PC-3 (cell line): ENCODE measurements around the gene CEP104. TPM values are rescaled to one million over a fixed set of nuclear protein-coding genes. Genes with fewer than 3 reads are reported as not detected.
A peak's percentile ranks its signal among the peaks of the same experiment; 100 is the strongest.

ENCODE experiments used
- ATAC-seq: fragments of 200-7000 bp; cut with Tn5 transposase; 2 replicates; pipeline ENCODE4 v1.9.1; 2020; ENCODE audit warnings: mild to moderate bottlenecking, moderate library complexity
- BruUV-seq: library from RNA; stranded (reverse); fragments of 400-500 nt; replicated peaks from 2 replicates; lab custom pipeline; 2021; lab: Mats Ljungman, UMichigan
- CTCF ChIA-PET: fragments of 300-600 bp; sonication (Branson Sonifier 250); formaldehyde crosslinking; loops from one replicate; lab custom pipeline; 2022; ENCODE audit warnings: antibody characterized with exemption; lab: Charles Lee
- POLR2A ChIA-PET: fragments of 300-600 bp; sonication (Branson Sonifier 250); formaldehyde crosslinking; loops from one replicate; lab custom pipeline; 2022; ENCODE audit warnings: antibody characterized with exemption; ENCODE audit not compliant: unreplicated experiment; lab: Charles Lee
- DNase-seq: peaks from one replicate; pipeline ENCODE4 v3.0.0-alpha.2; 2015
- H2AFZ ChIP-seq: fragments of 300-600 bp; sonication (generic); 2 replicates; pipeline ENCODE4 v1.6.0; 2016; ENCODE audit warnings: antibody characterized with exemption, low read length
- H3F3A ChIP-seq: fragments of 300-600 bp; sonication (generic); one replicate; pipeline ENCODE4 v1.6.0; 2017; ENCODE audit warnings: antibody characterized with exemption, low read length, control low read depth, mild to moderate bottlenecking; ENCODE audit not compliant: unreplicated experiment
- H3K27ac ChIP-seq: fragments of 300-600 bp; sonication (generic); 2 replicates; pipeline ENCODE4 v1.5.1; 2016; ENCODE audit warnings: mild to moderate bottlenecking, low read length
- H3K27me3 ChIP-seq: fragments of 300-600 bp; sonication (generic); 2 replicates; pipeline ENCODE4 v1.6.1; 2016; ENCODE audit warnings: low read length, mixed read lengths
- H3K36me3 ChIP-seq: fragments of 300-600 bp; sonication (generic); 2 replicates; pipeline ENCODE4 v1.6.1; 2016; ENCODE audit warnings: low read depth, mixed run types, low read length, mixed read lengths
- H3K4me1 ChIP-seq: fragments of 300-600 bp; sonication (generic); 2 replicates; pipeline ENCODE4 v1.5.1; 2016; ENCODE audit warnings: low read length; ENCODE audit not compliant: insufficient read depth
- H3K4me2 ChIP-seq: fragments of 300-600 bp; sonication (generic); 2 replicates; pipeline ENCODE4 v1.6.0; 2016; ENCODE audit warnings: low read length
- H3K4me3 ChIP-seq: fragments of 300-600 bp; sonication (generic); 2 replicates; pipeline ENCODE4 v1.5.1; 2016; ENCODE audit warnings: mild to moderate bottlenecking, low read length, mixed read lengths
- H3K79me2 ChIP-seq: fragments of 300-600 bp; sonication (generic); 2 replicates; pipeline ENCODE4 v1.6.1; 2017; ENCODE audit warnings: low read length, mixed read lengths
- H3K9ac ChIP-seq: fragments of 300-600 bp; sonication (generic); 2 replicates; pipeline ENCODE4 v1.6.0; 2016; ENCODE audit warnings: mild to moderate bottlenecking, low read length
- H3K9me2 ChIP-seq: fragments of 300-600 bp; sonication (generic); replicated peaks from 2 replicates; pipeline ENCODE4 v1.6.1; 2016; ENCODE audit warnings: mixed run types, low read length, mixed read lengths
- H3K9me3 ChIP-seq: fragments of 300-600 bp; sonication (generic); 2 replicates; pipeline ENCODE4 v1.6.1; 2016; ENCODE audit warnings: low read length, mixed read lengths
- H4K20me1 ChIP-seq: fragments of 300-600 bp; sonication (generic); 2 replicates; pipeline ENCODE4 v1.6.1; 2016; ENCODE audit warnings: low read length, mixed read lengths
- EZH2 ChIP-seq: fragments of 300-600 bp; sonication (generic); IDR thresholded peaks from one replicate; pipeline ENCODE4 v1.6.1; 2017; ENCODE audit warnings: antibody characterized with exemption, mild to moderate bottlenecking, low read length; ENCODE audit not compliant: unreplicated experiment
- EZH2phosphoT487 ChIP-seq: fragments of 300-600 bp; sonication (generic); IDR thresholded peaks from 2 replicates; pipeline ENCODE4 v1.6.1; 2018; ENCODE audit warnings: mild to moderate bottlenecking, antibody characterized with exemption, low read length, borderline replicate concordance
- intact Hi-C: fragments of 100-400 bp; cut with micrococcal nuclease; formaldehyde crosslinking; loops from 2 replicates; pipeline ENCODE4 v1.9.0; 2023
- total RNA-seq: library from RNA; depleted of rRNA; stranded (reverse); fragments of >200 nt; gene quantifications from 2 replicates; pipeline ENCODE4 v1.2.3, GENCODE V29; 2014
- TF ChIP-seq, protein P1 (sequence below): fragments of 300-600 bp; sonication (generic); conservative IDR thresholded peaks from 2 replicates; pipeline ENCODE4 v1.5.1; 2017; ENCODE audit warnings: antibody characterized with exemption, low read depth, mild to moderate bottlenecking, low read length

The CEP104 gene
- total RNA-seq, 1 experiment from 2014 or later = 64.1 TPM

DNA sequence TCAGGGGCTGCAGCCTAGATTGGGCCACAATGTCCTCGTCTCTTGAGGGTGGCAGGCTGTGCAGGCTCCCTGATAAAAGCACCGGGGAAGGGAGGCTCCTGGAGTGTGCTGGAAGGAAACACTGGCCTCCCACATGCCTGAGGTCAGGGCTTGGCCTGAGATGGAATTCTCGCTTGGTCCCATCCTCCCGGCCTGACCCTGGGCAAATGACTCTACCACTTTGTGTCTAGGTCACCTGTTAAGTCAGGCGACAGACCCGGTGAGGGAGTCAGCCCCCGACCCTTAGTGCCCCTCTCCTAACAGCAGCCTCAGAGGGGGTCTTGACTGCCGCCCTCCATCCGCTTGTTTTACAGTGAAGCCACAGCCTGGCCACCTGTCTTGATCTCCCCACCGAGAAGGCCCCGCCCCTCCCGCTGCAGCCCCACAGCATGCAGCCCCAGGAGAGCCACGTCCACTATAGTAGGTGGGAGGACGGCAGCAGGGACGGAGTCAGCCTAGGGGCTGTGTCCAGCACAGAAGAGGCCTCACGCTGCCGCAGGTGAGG, 82.0 kb downstream of the CEP104 start:
- ATAC-seq = no peak
- CTCF ChIA-PET = no interaction called here
- Histone ChIP-seq H3K4me1 (peaks cover 13% of the 10 kb centered on the region; the same call in 1 of the 2 replicates), H3K9me3 (no peaks in the 10 kb centered on the region), H3K27me3 (no peaks in the 10 kb centered on the region), H3K27ac (no peak overlapping the region), H2AFZ (no peak overlapping the region), H4K20me1 (no peaks in the 10 kb centered on the region), H3K9ac (no peak overlapping the region), H3K4me2 (no peak overlapping the region), H3K9me2 (no peaks in the 10 kb centered on the region), H3F3A (no peaks in the 10 kb centered on the region), H3K36me3 (peaks cover 4% of the 10 kb centered on the region), H3K79me2 (no peaks in the 10 kb centered on the region), H3K4me3 (no peak overlapping the region)
- BruUV-seq = no TSS peak
- TF ChIP-seq EZH2 = no peak
- TF ChIP-seq, protein P1, sequence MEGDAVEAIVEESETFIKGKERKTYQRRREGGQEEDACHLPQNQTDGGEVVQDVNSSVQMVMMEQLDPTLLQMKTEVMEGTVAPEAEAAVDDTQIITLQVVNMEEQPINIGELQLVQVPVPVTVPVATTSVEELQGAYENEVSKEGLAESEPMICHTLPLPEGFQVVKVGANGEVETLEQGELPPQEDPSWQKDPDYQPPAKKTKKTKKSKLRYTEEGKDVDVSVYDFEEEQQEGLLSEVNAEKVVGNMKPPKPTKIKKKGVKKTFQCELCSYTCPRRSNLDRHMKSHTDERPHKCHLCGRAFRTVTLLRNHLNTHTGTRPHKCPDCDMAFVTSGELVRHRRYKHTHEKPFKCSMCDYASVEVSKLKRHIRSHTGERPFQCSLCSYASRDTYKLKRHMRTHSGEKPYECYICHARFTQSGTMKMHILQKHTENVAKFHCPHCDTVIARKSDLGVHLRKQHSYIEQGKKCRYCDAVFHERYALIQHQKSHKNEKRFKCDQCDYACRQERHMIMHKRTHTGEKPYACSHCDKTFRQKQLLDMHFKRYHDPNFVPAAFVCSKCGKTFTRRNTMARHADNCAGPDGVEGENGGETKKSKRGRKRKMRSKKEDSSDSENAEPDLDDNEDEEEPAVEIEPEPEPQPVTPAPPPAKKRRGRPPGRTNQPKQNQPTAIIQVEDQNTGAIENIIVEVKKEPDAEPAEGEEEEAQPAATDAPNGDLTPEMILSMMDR = no peak
- no peak for TF ChIP-seq EZH2phosphoT487
- POLR2A ChIA-PET = no interaction called here
- intact Hi-C loops = no loop called here
- no peak for DNase-seq

DNA sequence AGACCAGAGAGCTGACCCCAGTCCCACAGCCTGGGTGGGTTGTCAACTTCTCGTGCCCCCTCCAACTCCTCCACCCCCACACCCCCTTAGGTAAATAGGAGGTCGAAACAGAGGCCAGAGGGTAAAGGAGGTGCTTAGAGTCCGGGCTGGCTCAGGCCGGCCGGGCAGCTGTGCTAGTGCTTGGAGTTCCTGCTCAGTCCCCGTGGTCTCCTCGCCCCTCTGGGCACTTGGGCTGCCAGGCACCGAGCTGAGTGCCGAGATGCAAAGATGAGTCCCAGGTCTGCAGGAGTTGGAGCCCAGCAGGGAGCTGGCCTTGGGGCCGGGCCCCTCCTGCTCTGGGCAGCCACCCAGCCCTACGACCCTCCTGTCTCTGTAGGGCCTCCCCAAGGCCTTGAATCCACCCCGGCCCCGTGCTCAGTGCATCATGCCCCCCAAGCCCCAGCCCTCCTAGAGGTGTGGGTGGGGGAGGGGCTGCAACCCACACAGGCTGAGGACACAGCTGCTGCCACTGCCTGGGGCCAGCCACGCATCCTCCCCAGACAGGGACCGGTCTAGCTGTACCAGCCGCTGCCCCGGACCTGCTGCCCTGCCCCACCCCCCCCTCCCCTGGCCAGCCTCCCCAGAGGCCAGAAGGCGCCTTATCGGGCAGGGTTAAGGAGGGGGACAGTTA, 82.6 kb downstream of the CEP104 start:
- no peak overlapping the region for H3K9ac ChIP-seq
- no peak for ATAC-seq
- no TSS peak for BruUV-seq

DNA sequence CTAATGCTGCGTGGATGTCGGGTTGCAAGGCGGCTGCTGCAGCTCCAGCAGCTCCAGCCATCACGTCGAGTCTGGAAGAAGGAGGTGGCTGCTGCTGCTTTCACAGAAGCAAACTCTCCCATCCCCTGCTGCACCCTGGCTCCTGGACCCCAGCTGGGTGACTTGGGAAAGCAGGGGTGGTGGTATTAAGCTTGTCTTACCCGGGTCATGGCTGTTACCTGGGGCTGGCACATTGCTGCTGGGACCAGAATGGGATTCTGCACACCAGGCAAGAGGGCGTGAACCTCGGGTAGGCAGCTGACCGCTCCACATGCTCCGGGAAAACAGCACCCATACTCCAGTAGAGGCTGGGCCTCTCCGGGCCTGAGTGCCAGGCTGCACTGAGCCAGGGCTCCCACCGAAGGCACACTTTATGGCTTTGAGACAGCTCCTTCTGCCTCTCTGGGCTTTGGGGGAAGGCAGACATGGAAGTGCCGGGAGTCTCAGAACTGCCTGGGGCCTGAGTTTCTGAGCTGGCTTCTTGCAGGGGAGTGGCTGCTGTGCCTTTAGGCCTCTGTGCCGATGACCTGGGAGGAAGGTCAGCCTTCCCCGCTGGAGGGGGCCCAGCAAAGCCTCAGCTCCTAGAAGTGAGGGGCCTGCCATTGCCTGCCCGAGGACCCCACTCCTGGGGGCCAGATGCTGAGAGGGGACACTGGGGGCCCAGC, 83.3 kb downstream of the CEP104 start:
- H3K4me3 ChIP-seq = peak overlapping the region; percentile 82; the same call in 1 of the 2 replicates
- TF ChIP-seq, protein P1 = no peak
- TF ChIP-seq EZH2 = no peak
- TF ChIP-seq EZH2phosphoT487 = no peak
- no peaks in the 10 kb centered on the region for H3K9me3 ChIP-seq
- intact Hi-C loops = loop anchor here (2.0 kb wide), 1 partner anchor 23 kb away; the partner anchor contains the start of gene LRRC47
- BruUV-seq = no TSS peak
- peaks cover 13% of the 10 kb centered on the region; the same call in 1 of the 2 replicates for H3K4me1 ChIP-seq
- DNase-seq (no peak), ATAC-seq (no peak)
- no peaks in the 10 kb centered on the region for H4K20me1 ChIP-seq
- no peaks in the 10 kb centered on the region for H3F3A ChIP-seq
- H3K4me2 ChIP-seq = peak overlapping the region; percentile 98
- H3K36me3 ChIP-seq = no peaks in the 10 kb centered on the region
- no peaks in the 10 kb centered on the region for H3K27me3 ChIP-seq
- CTCF ChIA-PET = no interaction called here
- no peak overlapping the region for H2AFZ ChIP-seq
- H3K9ac ChIP-seq = no peak overlapping the region
- no peaks in the 10 kb centered on the region for H3K79me2 ChIP-seq
- POLR2A ChIA-PET = no interaction called here
- no peak overlapping the region for H3K27ac ChIP-seq
- no peaks in the 10 kb centered on the region for H3K9me2 ChIP-seq

More for the DNA sequence above, 82.6 kb downstream of the CEP104 start:
- H3K27ac ChIP-seq = no peak overlapping the region
- intact Hi-C loops = no loop called here
- no peak overlapping the region for H2AFZ ChIP-seq
- H4K20me1 ChIP-seq = no peaks in the 10 kb centered on the region
- no peaks in the 10 kb centered on the region; the same call in 1 of the 2 replicates for H3K36me3 ChIP-seq
- no peak for TF ChIP-seq EZH2phosphoT487
- TF ChIP-seq EZH2 = no peak
- no peak overlapping the region for H3K4me3 ChIP-seq
- H3F3A ChIP-seq = no peaks in the 10 kb centered on the region
- no peaks in the 10 kb centered on the region for H3K9me2 ChIP-seq
- H3K4me2 ChIP-seq = no peak overlapping the region
- no peak for DNase-seq
- H3K27me3 ChIP-seq = no peaks in the 10 kb centered on the region
- peaks cover 13% of the 10 kb centered on the region; the same call in 1 of the 2 replicates for H3K4me1 ChIP-seq
- no peaks in the 10 kb centered on the region for H3K79me2 ChIP-seq
- no peaks in the 10 kb centered on the region for H3K9me3 ChIP-seq
- CTCF ChIA-PET = no interaction called here
- POLR2A ChIA-PET = no interaction called here
